CD4-positive, alpha-beta T cell (primary cell): ENCODE results near the gene ENOX2. TPM values are rescaled to one million over a fixed set of nuclear protein-coding genes. Genes with fewer than 3 reads are reported as not detected.

Experiments
- ATAC-seq: fragments of 200-7000 bp; cut with Tn5 transposase; one replicate; pipeline ENCODE4 v1.10.0; 2022; ENCODE audit warnings: mild to moderate bottlenecking; ENCODE audit not compliant: poor library complexity
- CTCF ChIA-PET: fragments of 350-600 bp; sonication (Branson Sonifier 250); formaldehyde crosslinking; loops from one replicate; lab custom pipeline; 2021; ENCODE audit warnings: antibody characterized with exemption, inconsistent platforms; lab: Charles Lee
- POLR2A ChIA-PET: fragments of 350-600 bp; sonication (Branson Sonifier 250); formaldehyde crosslinking; loops from one replicate; lab custom pipeline; 2021; ENCODE audit warnings: antibody characterized with exemption, inconsistent platforms; lab: Charles Lee
- DNase-seq, 14 experiments: peaks; one replicate each; pipeline ENCODE4 v3.0.0-alpha.2; 2013 to 2020; ENCODE audit warnings: mixed read lengths in 2 of 14
- H3K27ac ChIP-seq, 2 donors: one replicate each; pipeline versions ENCODE4 v1.5.1 to v1.7.0; 2013; ENCODE audit warnings: low read length in 2 of 2, low read depth in 1 of 2, mild to moderate bottlenecking in 1 of 2
- H3K27me3 ChIP-seq, 2 experiments: 1 replicate in 1 of 2; 2 replicates in 1 of 2; pipeline versions ENCODE4 v1.6.1 to v1.7.0; 2013; ENCODE audit warnings: low read length in 2 of 2, control low read depth in 1 of 2, mild to moderate bottlenecking in 1 of 2, moderate library complexity in 1 of 2; ENCODE audit not compliant: insufficient read depth in 2 of 2, control insufficient read depth in 1 of 2
- H3K36me3 ChIP-seq: one replicate; pipeline ENCODE4 v1.6.1; 2013; ENCODE audit warnings: low read length, control low read depth; ENCODE audit not compliant: insufficient read depth
- H3K4me1 ChIP-seq: one replicate; pipeline ENCODE4 v1.6.1; 2013; ENCODE audit warnings: low read length, control low read depth; ENCODE audit not compliant: insufficient read depth
- H3K4me3 ChIP-seq: one replicate; pipeline ENCODE4 v1.5.1; 2013; ENCODE audit warnings: mild to moderate bottlenecking, low read length, moderate library complexity
- H3K9me3 ChIP-seq, 2 experiments: 1 replicate in 1 of 2; 2 replicates in 1 of 2; pipeline versions ENCODE4 v1.6.1 to v1.7.0; 2013; ENCODE audit warnings: low read length in 2 of 2, mild to moderate bottlenecking in 2 of 2, control low read depth in 1 of 2, moderate library complexity in 1 of 2; ENCODE audit not compliant: control insufficient read depth in 1 of 2, insufficient read depth in 1 of 2
- H3K27ac Mint-ChIP-seq: one replicate; pipeline ENCODE4 v1.8.0; 2020; ENCODE audit warnings: mixed read lengths
- H3K27me3 Mint-ChIP-seq: one replicate; pipeline ENCODE4 v1.8.0; 2021; ENCODE audit warnings: mixed read lengths
- H3K36me3 Mint-ChIP-seq: one replicate; pipeline ENCODE4 v1.8.0; 2021; ENCODE audit warnings: low read depth, mixed read lengths
- H3K4me1 Mint-ChIP-seq: one replicate; pipeline ENCODE4 v1.8.0; 2021; ENCODE audit warnings: low read depth, mixed read lengths
- H3K4me3 Mint-ChIP-seq: one replicate; pipeline ENCODE4 v1.8.0; 2020; ENCODE audit warnings: mild to moderate bottlenecking, mixed read lengths
- H3K9me3 Mint-ChIP-seq: one replicate; pipeline ENCODE4 v1.8.0; 2020; ENCODE audit warnings: mixed read lengths
- intact Hi-C, 2 experiments: fragments of 100-400 bp; cut with DNase I in 1 of 2; cut with micrococcal nuclease in 1 of 2; formaldehyde crosslinking; loops; one replicate each; pipeline versions ENCODE4 v1.15.1 to v1.9.0; 2023 to 2025; cut with DNase I, micrococcal nuclease
- total RNA-seq, 174 experiments: library from RNA in 2 of 174; stranded (reverse) in 2 of 174; gene quantifications; one replicate each; pipeline ENCODE4 v1.2.3 and lab custom pipeline; 2021 to 2026
- TF ChIP-seq, protein P1 (sequence below): fragments of 200-600 bp; IDR thresholded peaks from one replicate; pipeline ENCODE4 v1.8.0; 2022; ENCODE audit warnings: antibody characterized with exemption, mild to moderate bottlenecking

ENOX2 gene
- total RNA-seq, 2 experiments from 2014 or later: 4.0 to 6.5 TPM

DNA sequence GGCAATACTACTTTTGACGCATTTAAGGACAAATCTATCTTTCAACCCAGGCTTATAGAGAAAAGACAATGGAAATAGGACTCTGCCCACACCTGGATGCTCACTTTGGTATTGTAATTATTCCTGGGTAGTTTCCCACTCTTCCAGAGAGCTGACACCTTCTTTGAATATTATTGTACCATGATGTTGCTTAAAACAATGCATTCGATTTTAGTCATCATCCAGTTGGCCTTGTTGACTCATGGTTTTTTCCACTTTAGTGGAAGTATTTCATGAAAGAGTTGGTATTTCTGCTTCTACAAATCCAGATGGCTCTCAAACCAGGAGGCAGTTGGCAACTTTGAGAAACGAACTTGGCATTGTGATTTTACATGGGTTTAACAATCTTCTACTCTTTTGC, 124.2 kb downstream of the ENOX2 start:
- Mint-ChIP-seq H3K36me3 (peaks cover 20% of the 10 kb centered on the region), H3K4me3 (no peak overlapping the region), H3K27ac (no peak overlapping the region), H3K9me3 (no peaks in the 10 kb centered on the region), H3K27me3 (no peaks in the 10 kb centered on the region), H3K4me1 (no peaks in the 10 kb centered on the region)
- Histone ChIP-seq H3K4me1 (no peaks in the 10 kb centered on the region), H3K9me3 (no peaks in the 10 kb centered on the region), H3K27me3 (no peaks in the 10 kb centered on the region), H3K36me3 (peaks cover 4% of the 10 kb centered on the region), H3K27ac (no peak overlapping the region), H3K4me3 (no peak overlapping the region)
- no peak for ATAC-seq
- POLR2A ChIA-PET: no interaction called here
- DNase-seq: no peak
- CTCF ChIA-PET: no interaction called here
- TF ChIP-seq, protein P1, sequence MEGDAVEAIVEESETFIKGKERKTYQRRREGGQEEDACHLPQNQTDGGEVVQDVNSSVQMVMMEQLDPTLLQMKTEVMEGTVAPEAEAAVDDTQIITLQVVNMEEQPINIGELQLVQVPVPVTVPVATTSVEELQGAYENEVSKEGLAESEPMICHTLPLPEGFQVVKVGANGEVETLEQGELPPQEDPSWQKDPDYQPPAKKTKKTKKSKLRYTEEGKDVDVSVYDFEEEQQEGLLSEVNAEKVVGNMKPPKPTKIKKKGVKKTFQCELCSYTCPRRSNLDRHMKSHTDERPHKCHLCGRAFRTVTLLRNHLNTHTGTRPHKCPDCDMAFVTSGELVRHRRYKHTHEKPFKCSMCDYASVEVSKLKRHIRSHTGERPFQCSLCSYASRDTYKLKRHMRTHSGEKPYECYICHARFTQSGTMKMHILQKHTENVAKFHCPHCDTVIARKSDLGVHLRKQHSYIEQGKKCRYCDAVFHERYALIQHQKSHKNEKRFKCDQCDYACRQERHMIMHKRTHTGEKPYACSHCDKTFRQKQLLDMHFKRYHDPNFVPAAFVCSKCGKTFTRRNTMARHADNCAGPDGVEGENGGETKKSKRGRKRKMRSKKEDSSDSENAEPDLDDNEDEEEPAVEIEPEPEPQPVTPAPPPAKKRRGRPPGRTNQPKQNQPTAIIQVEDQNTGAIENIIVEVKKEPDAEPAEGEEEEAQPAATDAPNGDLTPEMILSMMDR: no peak
- intact Hi-C loops: no loop called here

DNA sequence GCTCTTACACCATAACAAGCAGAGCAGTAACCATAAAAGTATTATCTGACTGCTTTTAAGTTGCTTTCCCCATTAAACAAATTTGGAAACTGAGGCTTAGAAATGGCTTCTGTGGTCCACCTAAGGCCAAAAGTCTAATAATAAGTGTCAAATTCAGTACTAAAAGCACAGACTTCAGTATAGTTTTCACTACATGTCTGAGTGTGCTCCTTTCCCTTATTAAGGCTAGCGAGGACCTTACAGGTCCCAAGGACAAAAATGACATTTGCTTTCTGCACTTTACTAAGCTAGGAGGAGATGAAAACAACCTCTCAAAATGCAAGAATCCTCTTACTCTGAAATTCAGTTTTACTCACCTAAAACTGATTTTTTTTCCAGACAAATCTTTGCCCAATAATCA, 127.2 kb downstream of the ENOX2 start:
- Histone ChIP-seq H3K27ac (no peak overlapping the region), H3K27me3 (no peaks in the 10 kb centered on the region), H3K36me3 (peaks cover 4% of the 10 kb centered on the region), H3K4me3 (no peak overlapping the region), H3K4me1 (no peaks in the 10 kb centered on the region), H3K9me3 (no peaks in the 10 kb centered on the region)
- intact Hi-C loops: no loop called here
- H3K27me3 Mint-ChIP-seq: no peaks in the 10 kb centered on the region
- ChIA-PET POLR2A (no interaction called here), CTCF (no interaction called here)
- no peak for ATAC-seq
- TF ChIP-seq, protein P1: no peak
- H3K36me3 Mint-ChIP-seq: peaks cover 10% of the 10 kb centered on the region
- no peak overlapping the region for H3K27ac Mint-ChIP-seq
- H3K4me1 Mint-ChIP-seq: no peaks in the 10 kb centered on the region
- no peaks in the 10 kb centered on the region for H3K9me3 Mint-ChIP-seq
- DNase-seq: no peak
- H3K4me3 Mint-ChIP-seq: no peak overlapping the region

DNA sequence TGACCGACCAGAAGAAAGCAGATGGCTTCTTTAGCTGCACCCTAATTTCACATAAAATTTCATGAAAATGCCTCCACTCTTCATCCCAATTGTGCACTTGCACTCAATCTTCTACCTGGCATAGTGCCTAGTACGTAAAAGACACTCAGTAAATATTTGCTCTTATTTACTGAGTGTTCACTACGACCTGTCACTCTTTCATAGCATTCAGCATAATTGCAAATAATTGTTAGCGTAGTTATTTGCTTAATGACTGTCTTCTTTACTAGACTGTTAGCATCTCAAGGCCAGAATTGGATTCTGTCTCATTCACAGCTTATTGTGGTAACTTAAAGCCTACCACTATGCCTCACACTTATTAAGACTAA, 130.2 kb downstream of the ENOX2 start:
- Histone ChIP-seq H3K27ac (no peak overlapping the region), H3K27me3 (no peaks in the 10 kb centered on the region), H3K4me1 (no peaks in the 10 kb centered on the region), H3K36me3 (no peaks in the 10 kb centered on the region), H3K4me3 (no peak overlapping the region), H3K9me3 (no peaks in the 10 kb centered on the region)
- Mint-ChIP-seq H3K36me3 (peaks cover 1% of the 10 kb centered on the region), H3K4me3 (no peak overlapping the region), H3K27me3 (no peaks in the 10 kb centered on the region), H3K27ac (no peak overlapping the region), H3K4me1 (no peaks in the 10 kb centered on the region), H3K9me3 (no peaks in the 10 kb centered on the region)
- intact Hi-C loops: no loop called here
- POLR2A ChIA-PET: no interaction called here
- CTCF ChIA-PET: no interaction called here
- no peak for ATAC-seq
- TF ChIP-seq, protein P1: no peak
- DNase-seq: no peak
